ENCODE measurements around the gene UBA1.

DNA sequence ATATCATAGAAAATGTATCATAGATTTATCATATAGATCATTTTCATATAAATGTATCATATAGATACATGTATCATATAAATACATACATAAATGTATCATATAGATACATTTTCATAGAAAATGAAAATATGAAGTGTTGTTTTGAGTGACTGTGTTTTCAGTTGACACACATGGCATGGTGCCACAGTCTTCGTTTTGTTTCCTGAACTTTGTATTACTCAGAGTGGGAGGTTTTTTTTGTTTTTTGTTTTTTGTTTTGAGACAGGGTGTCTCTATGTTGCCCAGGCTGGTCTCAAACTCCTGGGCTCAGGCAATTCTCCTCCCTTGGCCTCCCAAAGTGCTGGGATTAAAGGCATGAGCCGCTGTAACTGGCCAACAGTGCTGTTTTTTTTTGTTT, 44.7 kb upstream of the UBA1 start:
- TF ChIP-seq CTCF (conservative IDR thresholded peaks at IDR 0.05 in 1 of 2, IDR thresholded peaks at IDR 0.05 in 1 of 2; ENCODE audit: extremely low read depth in 1 of 2, insufficient read depth in 1 of 2, low read depth in 1 of 2, low read length in 2 of 2): no peak
- TF ChIP-seq EZH2 (IDR thresholded peaks at IDR 0.05; ENCODE audit: borderline replicate concordance, low read length): no peak
